H1 (cell line): Measurements from ENCODE around the gene RAB8B. TPM values are rescaled to one million over a fixed set of nuclear protein-coding genes. Genes with fewer than 3 reads are reported as not detected.

ENCODE experiments used
- CTCF ChIA-PET: fragments of 300-600 bp; sonication (Branson Sonifier 250); formaldehyde crosslinking; loops from one replicate; lab custom pipeline; 2021; ENCODE audit not compliant: partially characterized antibody; lab: Charles Lee
- POLR2A ChIA-PET: fragments of 300-600 bp; sonication (Branson Sonifier 250); formaldehyde crosslinking; loops from one replicate; lab custom pipeline; 2021; ENCODE audit warnings: inconsistent platforms; ENCODE audit not compliant: partially characterized antibody; lab: Charles Lee
- DNase-seq, 2 experiments: peaks; one replicate each; pipeline versions ENCODE4 v3.0.0 to v3.0.0-alpha.2; 2010 to 2022; ENCODE audit warnings: low spot score in 2 of 2, low read depth in 1 of 2, mixed read lengths in 1 of 2
- FAIRE-seq: peaks from 2 replicates; lab custom pipeline; 2011; peaks lifted over from hg19 to GRCh38; lab: Jason Lieb, UNC
- H2AFZ ChIP-seq: 2 replicates; pipeline ENCODE4 v1.8.1; 2012; ENCODE audit warnings: low read length, inconsistent platforms
- H2AK5ac ChIP-seq: 2 replicates; pipeline ENCODE4 v1.6.1; 2013; ENCODE audit warnings: low read depth, low read length
- H2BK120ac ChIP-seq: replicated peaks from 2 replicates; pipeline ENCODE3; 2013; ENCODE audit warnings: low read depth, low read length, inconsistent platforms
- H2BK12ac ChIP-seq: 2 replicates; pipeline ENCODE4 v1.6.1; 2013; ENCODE audit warnings: low read depth, low read length
- H2BK15ac ChIP-seq: 2 replicates; pipeline ENCODE4 v1.6.1; 2013; ENCODE audit warnings: low read length
- H2BK20ac ChIP-seq: 2 replicates; pipeline ENCODE4 v1.6.1; 2013; ENCODE audit warnings: low read length
- H2BK5ac ChIP-seq: 2 replicates; pipeline ENCODE4 v1.6.1; 2013; ENCODE audit warnings: low read depth, low read length
- H3K14ac ChIP-seq: 2 replicates; pipeline ENCODE4 v1.6.1; 2013; ENCODE audit warnings: inconsistent platforms; ENCODE audit not compliant: insufficient read length
- H3K18ac ChIP-seq: 2 replicates; pipeline ENCODE4 v1.6.1; 2013; ENCODE audit warnings: low read length; ENCODE audit errors: extremely low read depth
- H3K23ac ChIP-seq: 2 replicates; pipeline ENCODE4 v1.6.1; 2013; ENCODE audit warnings: inconsistent platforms; ENCODE audit not compliant: insufficient read length
- H3K23me2 ChIP-seq: 2 replicates; pipeline ENCODE4 v1.6.1; 2013; ENCODE audit warnings: low read depth, low read length
- H3K27ac ChIP-seq: 2 replicates; pipeline ENCODE4 v1.6.1; 2011; ENCODE audit warnings: low read depth, low read length, inconsistent platforms
- H3K27me3 ChIP-seq, 4 experiments: replicated peaks in 1 of 4; 1 replicate in 1 of 4; 2 replicates in 3 of 4; pipeline versions ENCODE4 v1.6.1 to v1.8.1; 2011 to 2013; ENCODE audit warnings: low read length in 3 of 4, mild to moderate bottlenecking in 3 of 4, inconsistent platforms in 2 of 4, mixed read lengths in 2 of 4, moderate library complexity in 1 of 4; ENCODE audit not compliant: control insufficient read depth in 3 of 4, insufficient read depth in 3 of 4; ENCODE audit errors: extremely low read depth in 1 of 4
- H3K36me3 ChIP-seq, 4 experiments: 2 replicates each; pipeline versions ENCODE4 v1.6.1 to v1.8.1; 2011 to 2013; ENCODE audit warnings: mild to moderate bottlenecking in 4 of 4, low read length in 3 of 4, moderate library complexity in 2 of 4, control low read depth in 1 of 4, inconsistent platforms in 1 of 4; ENCODE audit not compliant: insufficient read depth in 4 of 4, control insufficient read depth in 2 of 4
- H3K4ac ChIP-seq: replicated peaks from 2 replicates; pipeline ENCODE3; 2013; ENCODE audit warnings: low read length, low read depth, mixed read lengths, inconsistent platforms; ENCODE audit not compliant: insufficient read length
- H3K4me1 ChIP-seq, 4 experiments: replicated peaks in 1 of 4; 1 replicate in 1 of 4; 2 replicates in 3 of 4; pipeline versions ENCODE4 v1.6.1 to v1.8.1; 2011 to 2013; ENCODE audit warnings: low read length in 3 of 4, inconsistent platforms in 2 of 4, mixed read lengths in 1 of 4; ENCODE audit not compliant: insufficient read depth in 4 of 4, control insufficient read depth in 3 of 4
- H3K4me2 ChIP-seq, 2 experiments: 2 replicates each; pipeline versions ENCODE4 v1.6.1 to v1.8.1; 2011 to 2013; ENCODE audit warnings: low read depth in 2 of 2, low read length in 2 of 2, control low read depth in 1 of 2, inconsistent platforms in 1 of 2, mild to moderate bottlenecking in 1 of 2; ENCODE audit not compliant: insufficient read depth in 1 of 2
- H3K4me3 ChIP-seq, 4 experiments: fragments of 200-600, 300-600 bp in 1 of 4; sonication (generic), shearing (Covaris generic), sonication (Bioruptor Twin) in 1 of 4; 2 replicates each; pipeline versions ENCODE4 v1.5.1 to v1.8.1; 2011 to 2016; ENCODE audit warnings: low read length in 4 of 4, low read depth in 3 of 4, control low read depth in 2 of 4, inconsistent platforms in 2 of 4, mild to moderate bottlenecking in 2 of 4, mixed read lengths in 1 of 4, moderate library complexity in 1 of 4; ENCODE audit not compliant: insufficient read depth in 2 of 4; ENCODE audit errors: extremely low read depth in 1 of 4
- H3K56ac ChIP-seq: replicated peaks from 2 replicates; pipeline ENCODE3; 2013; ENCODE audit warnings: low read depth, mild to moderate bottlenecking, mixed read lengths, low read length, inconsistent platforms; ENCODE audit not compliant: insufficient read length
- H3K79me1 ChIP-seq: 2 replicates; pipeline ENCODE4 v1.6.1; 2013; ENCODE audit warnings: low read depth, low read length, control low read depth
- H3K79me2 ChIP-seq, 2 experiments: 2 replicates each; pipeline versions ENCODE4 v1.6.1 to v1.8.1; 2012 to 2013; ENCODE audit warnings: low read length in 2 of 2, mild to moderate bottlenecking in 2 of 2, inconsistent platforms in 1 of 2; ENCODE audit not compliant: insufficient read depth in 2 of 2, control insufficient read depth in 1 of 2
- H3K9ac ChIP-seq, 4 experiments: replicated peaks in 1 of 4; 1 replicate in 1 of 4; 2 replicates in 3 of 4; pipeline versions ENCODE4 v1.6.1 to v1.8.1; 2011 to 2013; ENCODE audit warnings: low read depth in 3 of 4, low read length in 3 of 4, control low read depth in 2 of 4, mild to moderate bottlenecking in 2 of 4, moderate library complexity in 2 of 4, inconsistent platforms in 1 of 4; ENCODE audit errors: extremely low read depth in 1 of 4
- H3K9me3 ChIP-seq, 2 experiments: 2 replicates each; pipeline versions ENCODE4 v1.6.1 to v1.8.1; 2012 to 2013; ENCODE audit warnings: mild to moderate bottlenecking in 2 of 2, moderate library complexity in 2 of 2, control low read depth in 1 of 2, inconsistent platforms in 1 of 2, low read depth in 1 of 2, low read length in 1 of 2, mixed read lengths in 1 of 2; ENCODE audit not compliant: insufficient read depth in 2 of 2
- H4K20me1 ChIP-seq, 2 experiments: replicated peaks in 1 of 2; 2 replicates each; pipeline versions ENCODE3 to v1.8.1; 2011 to 2013; ENCODE audit warnings: inconsistent platforms in 2 of 2, low read length in 2 of 2, mild to moderate bottlenecking in 1 of 2; ENCODE audit not compliant: insufficient read depth in 2 of 2, control insufficient read depth in 1 of 2
- H4K5ac ChIP-seq: 2 replicates; pipeline ENCODE4 v1.6.1; 2013; ENCODE audit warnings: low read length, low read depth, mixed read lengths, inconsistent platforms; ENCODE audit not compliant: insufficient read length
- H4K8ac ChIP-seq: 2 replicates; pipeline ENCODE4 v1.8.0; 2013; ENCODE audit warnings: mild to moderate bottlenecking, moderate library complexity, low read length, inconsistent platforms; ENCODE audit not compliant: insufficient read depth; ENCODE audit errors: extremely low read depth
- H4K91ac ChIP-seq: replicated peaks from 2 replicates; pipeline ENCODE3; 2013; ENCODE audit warnings: low read length, mixed read lengths, inconsistent platforms; ENCODE audit not compliant: insufficient read length
- CTBP2 ChIP-seq: IDR thresholded peaks from 2 replicates; pipeline ENCODE4 v1.7.0; 2011; ENCODE audit warnings: borderline replicate concordance, mild to moderate bottlenecking, moderate library complexity, mixed read lengths, low read length; ENCODE audit not compliant: insufficient read depth, insufficient read length
- KDM1A ChIP-seq: fragments of 200-600, 300-600 bp; sonication (generic); IDR thresholded peaks from 2 replicates; pipeline ENCODE4 v1.7.1; 2016; ENCODE audit warnings: mild to moderate bottlenecking, low read length, borderline replicate concordance
- KDM5A ChIP-seq: fragments of 200-600 bp; IDR thresholded peaks from 2 replicates; pipeline ENCODE4 v1.7.1; 2012; ENCODE audit warnings: mild to moderate bottlenecking, low read length, inconsistent platforms, mixed read lengths
- POLR2AphosphoS5 ChIP-seq: IDR thresholded peaks from 2 replicates; pipeline ENCODE4 v1.6.1; 2011; ENCODE audit warnings: low read depth, low read length
- SRF ChIP-seq: IDR thresholded peaks from 2 replicates; pipeline ENCODE4 v1.6.1; 2011; ENCODE audit warnings: mild to moderate bottlenecking, low read depth, low read length, moderate library complexity
- TAF7 ChIP-seq: optimal IDR thresholded peaks from 2 replicates; pipeline ENCODE3; 2011; ENCODE audit warnings: low read depth, mild to moderate bottlenecking, inconsistent platforms, low read length, moderate library complexity, borderline replicate concordance
- TBP ChIP-seq: IDR thresholded peaks from 2 replicates; pipeline ENCODE4 v1.6.1; 2011; ENCODE audit warnings: low read depth, low read length, improper control_type of control experiment
- TCF12 ChIP-seq: IDR thresholded peaks from 2 replicates; pipeline ENCODE4 v1.6.1; 2011; ENCODE audit warnings: low read depth, mild to moderate bottlenecking, low read length
- WGBS, 2 experiments: shearing (Covaris generic) in 1 of 2; methylation state at CpG; one replicate each; pipeline versions ENCODE4 v1.1.6 to v1.1.7; 2013 to 2015; ENCODE audit warnings: low lambda C conversion rate in 2 of 2, mixed read lengths in 2 of 2, inconsistent platforms in 1 of 2, low coverage in 1 of 2, missing lambda C conversion rate in 1 of 2; ENCODE audit not compliant: insufficient replicate concordance in 2 of 2, insufficient coverage in 1 of 2, insufficient read length in 1 of 2; ENCODE audit errors: extremely low coverage in 1 of 2, missing lambda C conversion rate in 1 of 2; 5-methylcytosine and 5-hydroxymethylcytosine counted together
- polyA plus RNA-seq, 7 experiments: library from polyadenylated mRNA; depleted of rRNA in 3 of 7; stranded (reverse) in 5 of 7; unstranded in 2 of 7; fragments of >200 nt in 5 of 7; fragments of 200-250 nt in 2 of 7; gene quantifications; 1 replicate in 5 of 7; 2 replicates in 1 of 7; 4 replicates in 1 of 7; pipeline versions ENCODE4 v1.2.1 to v1.2.3, GENCODE V29; 2011 to 2013; ENCODE audit warnings: missing spikeins in 2 of 7, mixed read lengths in 2 of 7
- total RNA-seq: library from RNA; stranded (reverse); fragmentation: NEBNext Ultra II Directional; extraction: Animal tissue kit (Norgen Biotek cat#: 25700); gene quantifications from 2 replicates; pipeline ENCODE4 v1.2.1, GENCODE V29; 2021
- TF ChIP-seq, protein P1 (sequence below): IDR thresholded peaks from 2 replicates; pipeline ENCODE4 v1.6.1; 2011; ENCODE audit warnings: low read depth, mild to moderate bottlenecking, low read length; ENCODE audit not compliant: insufficient read depth

The RAB8B gene
- total and polyA plus RNA-seq, 2 of the 8 experiments (the other 6 are each of a cell fraction or from before 2014, with no cell fraction given), result 9.5 to 47.8 TPM

DNA sequence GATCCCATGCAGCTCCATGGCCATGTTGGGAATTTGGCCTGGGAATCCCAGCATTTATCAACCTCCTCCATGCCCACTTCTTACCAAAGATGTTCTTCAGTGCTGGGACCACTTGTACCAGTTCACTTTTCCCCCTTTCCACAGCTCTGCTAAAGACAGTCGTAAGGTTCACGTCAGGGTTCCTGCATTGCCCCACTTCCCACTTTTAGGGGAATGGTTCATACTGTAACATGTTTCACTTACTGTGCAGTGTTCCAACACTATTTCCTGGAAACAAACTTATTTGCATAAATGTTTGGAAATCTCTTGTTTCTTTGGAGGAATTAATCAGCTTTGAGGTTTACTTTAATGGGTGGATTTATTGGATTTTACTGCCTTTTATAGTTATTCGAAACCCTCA, 105.0 kb downstream of the RAB8B start:
- Histone ChIP-seq H2BK120ac (no peak overlapping the region), H3K23ac (no peak overlapping the region), H2AFZ (no peak overlapping the region), H3K79me2 (no peaks in the 10 kb centered on the region)
- TF ChIP-seq TCF12 (no peak), CTBP2 (no peak), SRF (no peak), KDM5A (no peak), TBP (no peak), POLR2AphosphoS5 (no peak), KDM1A (no peak), TAF7 (no peak)
- TF ChIP-seq, protein P1, sequence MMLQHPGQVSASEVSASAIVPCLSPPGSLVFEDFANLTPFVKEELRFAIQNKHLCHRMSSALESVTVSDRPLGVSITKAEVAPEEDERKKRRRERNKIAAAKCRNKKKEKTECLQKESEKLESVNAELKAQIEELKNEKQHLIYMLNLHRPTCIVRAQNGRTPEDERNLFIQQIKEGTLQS, result no peak
- TF ChIP-seq, all 59 proteins: peak for 0
- DNase-seq (no peak), FAIRE-seq (no peak)
- no peak overlapping the region for H3K4ac ChIP-seq
- no peaks in the 10 kb centered on the region for H3K9me3 ChIP-seq
- no peak overlapping the region for H3K4me2 ChIP-seq
- ChIA-PET POLR2A (interaction anchor here (1.7 kb wide), 1 partner anchor 16 kb away, joined by 3 read pairs; no protein-coding TSS in a partner anchor), CTCF (interaction anchor here (0.6 to 6.5 kb wide), 8 partner anchors 10 to 745 kb away, joined by 3 to 25 read pairs (median 4); no protein-coding TSS in a partner anchor)
- no peak overlapping the region for H2AK5ac ChIP-seq
- H3K14ac ChIP-seq, result no peak overlapping the region
- no peak overlapping the region for H4K91ac ChIP-seq
- no peaks in the 10 kb centered on the region for H3K23me2 ChIP-seq
- WGBS, 2 experiments, result 80% methylated on average over 3 of the region's 3 CpGs; no CpG with 5 or more reads in 1 of the 2 experiments
- H4K20me1 ChIP-seq, result no peaks in the 10 kb centered on the region
- no peak overlapping the region for H3K18ac ChIP-seq
- H2BK5ac ChIP-seq, result no peak overlapping the region
- no peak overlapping the region for H2BK15ac ChIP-seq
- H3K4me1 ChIP-seq, result no peaks in the 10 kb centered on the region
- no peaks in the 10 kb centered on the region for H3K27me3 ChIP-seq
- no peak overlapping the region for H3K27ac ChIP-seq
- H3K9ac ChIP-seq, result no peak overlapping the region
- no peaks in the 10 kb centered on the region for H3K36me3 ChIP-seq
- no peak overlapping the region for H2BK20ac ChIP-seq
- H3K56ac ChIP-seq, result no peak overlapping the region
- H2BK12ac ChIP-seq, result no peak overlapping the region
- no peak overlapping the region for H4K8ac ChIP-seq
- no peak overlapping the region for H3K4me3 ChIP-seq
- no peak overlapping the region for H4K5ac ChIP-seq
- H3K79me1 ChIP-seq, result no peaks in the 10 kb centered on the region
